Heart right ventricle (tissue), 16 donors: Measurements from ENCODE around the gene KRT13. TPM values are rescaled to one million over a fixed set of nuclear protein-coding genes. Genes with fewer than 3 reads are reported as not detected.

ENCODE experiments used
- ATAC-seq, 8 donors: fragments of 200-7000 bp; cut with Tn5 transposase; one replicate each; pipeline ENCODE4 v1.9.1; 2020; ENCODE audit warnings: mild to moderate bottlenecking in 8 of 8, moderate library complexity in 8 of 8, moderate number of reproducible peaks in 1 of 8
- DNase-seq, 2 donors: peaks; one replicate each; pipeline ENCODE4 v3.0.0-alpha.2; 2020
- H3K27ac ChIP-seq, 10 donors: fragments of 200-600 bp; sonication (generic) in 2 of 10; one replicate each; pipeline versions ENCODE4 v1.5.0 to v1.8.0; 2020 to 2022; ENCODE audit warnings: mild to moderate bottlenecking in 3 of 10
- H3K27me3 ChIP-seq, 7 donors: fragments of 200-600 bp; one replicate each; pipeline ENCODE4 v1.8.0; 2021 to 2022; ENCODE audit warnings: mild to moderate bottlenecking in 2 of 7
- H3K36me3 ChIP-seq, 9 donors: fragments of 200-600 bp; sonication (generic) in 1 of 9; one replicate each; pipeline versions ENCODE4 v1.5.0 to v1.8.0; 2020 to 2022; ENCODE audit warnings: mild to moderate bottlenecking in 2 of 9
- H3K4me1 ChIP-seq, 9 donors: fragments of 200-600 bp; sonication (generic) in 1 of 9; one replicate each; pipeline versions ENCODE4 v1.5.0 to v1.8.0; 2020 to 2022; ENCODE audit warnings: mild to moderate bottlenecking in 4 of 9
- H3K4me3 ChIP-seq, 10 donors: fragments of 200-600 bp; sonication (generic) in 2 of 10; one replicate each; pipeline versions ENCODE4 v1.5.0 to v1.8.0; 2020 to 2022; ENCODE audit warnings: mild to moderate bottlenecking in 7 of 10, moderate library complexity in 2 of 10
- H3K9me3 ChIP-seq, 11 donors: fragments of 200-600 bp in 10 of 11; sonication (generic) in 2 of 11; one replicate each; pipeline versions ENCODE4 v1.5.0 to v1.8.0; 2013 to 2022; ENCODE audit warnings: mild to moderate bottlenecking in 2 of 11, control low read depth in 1 of 11, moderate library complexity in 1 of 11
- WGBS, 2 donors: extraction: QIAGEN DNeasy Blood & Tissue Kit; methylation state at CpG; one replicate each; pipeline ENCODE4 v1.1.7; 2013; ENCODE audit warnings: inconsistent platforms in 1 of 2; 5-methylcytosine and 5-hydroxymethylcytosine counted together
- intact Hi-C, 10 donors: fragments of 100-400 bp; cut with DNase I; formaldehyde crosslinking; loops; one replicate each; pipeline versions ENCODE4 v1.11.1 to v1.14.2; 2022
- polyA plus RNA-seq, 2 donors: library from polyadenylated mRNA; stranded (reverse); fragments of 200-250 nt; gene quantifications; one replicate each; pipeline ENCODE4 v1.2.3, GENCODE V29; 2013
- total RNA-seq, 10 donors: library from RNA; stranded (reverse); fragmentation: NEBNext Ultra II Directional in 3 of 10; extraction: Animal tissue kit (Norgen Biotek cat#: 25700) in 3 of 10; gene quantifications; one replicate each; pipeline versions ENCODE4 v1.2.1 to v1.2.4, GENCODE V29; 2021 to 2023
- TF ChIP-seq, protein P1 (sequence below), 9 donors: fragments of 200-600 bp; sonication (generic) in 2 of 9; IDR thresholded peaks; one replicate each; pipeline versions ENCODE4 v1.5.0 to v1.8.0; 2021 to 2022; ENCODE audit warnings: antibody characterized with exemption in 9 of 9, mild to moderate bottlenecking in 5 of 9, moderate library complexity in 1 of 9
- donor health status: Arrhythmogenic right ventricular cardiomyopathy.
- donor health status: ischemic (EF 13 %, LVEDD 7.1; RV severe dilation, severe dysfunction).
- donor health status: healthy with polysubstance abuse.
- donor health status: DM: no; HTN: yes; CAD: no.
- donor health status: DM: no; HTN: no; CAD: no.
- donor health status: ischemic (EF 25% LVEDD 6.9; RV normal size, moderate dysfunction).
- donor health status: ischemic (EF 25% LVEDD 5.7; RV mildly dilated, moderate dysfunction).
- donor health status: healthy.
- donor health status: DM: yes; HTN: yes; CAD: no.
- donor health status: Ischemic cardiomyopathy.
- donor health status: ischemic (EF 35%, LVEDD 5.7; RV mildly dilated, moderate dysfunction).
- donor health status: nonischemic (EF 11% LVEDD 7.7; RV severe dilation, severe dysfunction).
- donor health status: DM: yes; HTN: yes; CAD: no.
- donor health status: PGD.
- donor health status: ischemic (EF 29% LVEDD 5.4; RV normal size, mild dysfunction).
- donor health status: nonischemic (EF 23%, LVEDD 6.1; RV moderate dilation, normal function).

Gene KRT13
- total and polyA plus RNA-seq, 12 donors, result 6.7 TPM; not detected in 11

DNA sequence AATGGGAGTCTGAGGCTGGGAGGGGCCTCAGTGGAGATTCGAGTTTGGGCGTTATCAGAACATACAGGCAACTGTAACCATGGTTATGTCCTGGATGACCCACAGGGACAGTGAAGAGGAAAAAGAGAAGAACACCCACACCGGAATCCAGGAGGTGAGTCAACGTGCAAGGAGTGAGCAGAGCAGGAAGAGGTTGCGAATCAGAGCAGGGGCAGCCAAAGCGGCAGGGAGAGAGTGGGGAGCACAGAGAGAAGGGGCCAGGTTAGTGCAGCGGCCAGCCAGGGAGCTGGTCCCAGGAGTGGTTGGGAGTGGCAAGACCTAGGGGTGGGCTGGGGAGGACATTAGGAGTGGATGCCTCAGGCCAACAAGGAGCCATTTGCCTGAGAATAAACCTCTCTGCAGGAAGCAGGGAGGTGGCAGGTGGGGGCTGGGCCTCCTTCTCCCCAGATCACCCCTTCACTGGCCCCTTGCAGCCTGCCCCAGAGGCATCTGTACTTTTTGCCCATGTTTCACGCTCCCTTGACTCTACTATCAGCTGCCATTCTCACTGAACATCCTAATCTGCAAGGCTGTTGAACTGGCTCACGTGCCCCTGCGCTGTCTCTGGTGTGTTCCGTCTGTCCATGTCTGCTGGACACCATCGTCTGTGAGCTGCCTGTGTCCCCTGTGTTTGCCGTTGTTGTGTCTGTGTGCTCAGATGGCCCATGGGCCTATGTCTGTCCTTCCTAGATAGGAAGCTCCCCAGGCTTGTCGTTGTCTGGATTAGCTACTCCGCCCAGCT, 5.1 kb downstream of the KRT13 start:
- TF ChIP-seq, protein P1, sequence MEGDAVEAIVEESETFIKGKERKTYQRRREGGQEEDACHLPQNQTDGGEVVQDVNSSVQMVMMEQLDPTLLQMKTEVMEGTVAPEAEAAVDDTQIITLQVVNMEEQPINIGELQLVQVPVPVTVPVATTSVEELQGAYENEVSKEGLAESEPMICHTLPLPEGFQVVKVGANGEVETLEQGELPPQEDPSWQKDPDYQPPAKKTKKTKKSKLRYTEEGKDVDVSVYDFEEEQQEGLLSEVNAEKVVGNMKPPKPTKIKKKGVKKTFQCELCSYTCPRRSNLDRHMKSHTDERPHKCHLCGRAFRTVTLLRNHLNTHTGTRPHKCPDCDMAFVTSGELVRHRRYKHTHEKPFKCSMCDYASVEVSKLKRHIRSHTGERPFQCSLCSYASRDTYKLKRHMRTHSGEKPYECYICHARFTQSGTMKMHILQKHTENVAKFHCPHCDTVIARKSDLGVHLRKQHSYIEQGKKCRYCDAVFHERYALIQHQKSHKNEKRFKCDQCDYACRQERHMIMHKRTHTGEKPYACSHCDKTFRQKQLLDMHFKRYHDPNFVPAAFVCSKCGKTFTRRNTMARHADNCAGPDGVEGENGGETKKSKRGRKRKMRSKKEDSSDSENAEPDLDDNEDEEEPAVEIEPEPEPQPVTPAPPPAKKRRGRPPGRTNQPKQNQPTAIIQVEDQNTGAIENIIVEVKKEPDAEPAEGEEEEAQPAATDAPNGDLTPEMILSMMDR (IDR thresholded peaks at IDR 0.05), result no peak
- no peaks in the 10 kb centered on the region for H3K36me3 ChIP-seq
- H3K27ac ChIP-seq, result peak overlapping the region in 1 of 10 donors; percentile 58
- H3K9me3 ChIP-seq, result no peaks in the 10 kb centered on the region
- no peak overlapping the region for H3K4me3 ChIP-seq
- DNase-seq (no peak), ATAC-seq (no peak)
- 60 to 62% methylated on average over 15 of the region's 15 CpGs for WGBS, 2 donors
- H3K27me3 ChIP-seq, result peaks cover 0 to 32% (median 16%) of the 10 kb centered on the region in 7 donors
- intact Hi-C loops, result no loop called here
- H3K4me1 ChIP-seq, result peaks cover 0 to 36% (median 0%) of the 10 kb centered on the region in 9 donors

DNA sequence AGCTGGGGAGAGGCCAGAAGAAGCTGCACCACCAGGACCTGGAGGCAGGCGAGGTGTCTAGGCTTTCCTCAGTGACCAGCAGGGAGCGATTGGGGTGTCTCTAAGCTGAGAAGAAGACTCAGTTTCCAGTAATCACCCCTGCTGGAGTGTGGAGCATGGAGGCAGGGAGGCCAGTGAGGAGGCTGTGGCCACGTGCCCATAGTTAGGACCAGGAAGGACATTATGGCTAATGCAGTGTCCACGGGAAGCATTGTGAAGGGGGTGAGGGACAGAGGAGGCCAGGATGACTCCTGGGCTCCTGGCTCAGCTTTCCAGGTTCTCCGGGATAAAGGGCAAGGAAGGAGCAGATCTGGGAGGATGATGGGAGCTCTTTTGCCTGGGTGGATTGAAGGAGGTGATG, 5.7 kb downstream of the KRT13 start:
- intact Hi-C loops, result loop anchor here in 3 of 10 donors (5.0 to 10.0 kb wide), 4 partner anchors 85 to 592 kb away; partner anchors contain the start of genes KRTAP16-1 (in 1 of the 3) and KRTAP29-1 (in 1 of the 3)
- Histone ChIP-seq H3K27me3 (peaks cover 0 to 32% (median 16%) of the 10 kb centered on the region in 7 donors), H3K27ac (peak overlapping the region in 1 of 10 donors; percentile 58), H3K36me3 (no peaks in the 10 kb centered on the region), H3K9me3 (no peaks in the 10 kb centered on the region), H3K4me1 (peaks cover 0 to 36% (median 0%) of the 10 kb centered on the region in 9 donors), H3K4me3 (no peak overlapping the region)
- TF ChIP-seq, protein P1 (IDR thresholded peaks at IDR 0.05), result no peak
- WGBS, 2 donors, result 82% methylated on average over 5 of the region's 5 CpGs
- no peak for ATAC-seq
- DNase-seq, result no peak

DNA sequence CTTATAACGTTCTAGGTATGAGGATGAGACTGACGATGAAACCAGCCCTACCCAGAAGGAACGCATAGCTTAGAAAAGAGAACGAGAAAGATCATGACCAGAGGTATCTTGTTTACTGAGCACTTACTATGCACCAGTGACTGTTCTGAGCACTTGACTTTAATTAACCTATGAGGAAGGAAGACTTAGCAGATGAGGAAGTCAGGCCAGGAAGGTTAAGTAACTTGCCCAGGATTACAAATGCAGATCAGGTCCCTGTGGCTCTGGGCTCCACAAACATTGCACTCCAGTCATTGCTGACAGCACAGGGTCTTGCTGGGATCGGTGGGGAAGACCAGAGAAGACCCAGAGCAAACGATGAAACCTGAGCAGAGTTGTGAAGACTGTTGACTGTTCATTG, 7.1 kb downstream of the KRT13 start:
- TF ChIP-seq, protein P1 (IDR thresholded peaks at IDR 0.05), result no peak
- intact Hi-C loops, result loop anchor here in 3 of 10 donors (5.0 to 10.0 kb wide), 4 partner anchors 83 to 591 kb away; partner anchors contain the start of genes KRTAP16-1 (in 1 of the 3) and KRTAP29-1 (in 1 of the 3)
- H3K4me1 ChIP-seq, result peaks cover 0 to 43% (median 0%) of the 10 kb centered on the region in 9 donors
- H3K27me3 ChIP-seq, result peaks cover 0 to 32% (median 16%) of the 10 kb centered on the region in 7 donors
- peak in 1 of 8 donors; percentile 35 for ATAC-seq
- no peaks in the 10 kb centered on the region for H3K9me3 ChIP-seq
- no peak for DNase-seq
- peak overlapping the region in 2 of 10 donors; percentile 44 to 89 for H3K27ac ChIP-seq
- 61 to 65% methylated on average over 6 of the region's 6 CpGs for WGBS, 2 donors
- no peaks in the 10 kb centered on the region for H3K36me3 ChIP-seq
- H3K4me3 ChIP-seq, result no peak overlapping the region

DNA sequence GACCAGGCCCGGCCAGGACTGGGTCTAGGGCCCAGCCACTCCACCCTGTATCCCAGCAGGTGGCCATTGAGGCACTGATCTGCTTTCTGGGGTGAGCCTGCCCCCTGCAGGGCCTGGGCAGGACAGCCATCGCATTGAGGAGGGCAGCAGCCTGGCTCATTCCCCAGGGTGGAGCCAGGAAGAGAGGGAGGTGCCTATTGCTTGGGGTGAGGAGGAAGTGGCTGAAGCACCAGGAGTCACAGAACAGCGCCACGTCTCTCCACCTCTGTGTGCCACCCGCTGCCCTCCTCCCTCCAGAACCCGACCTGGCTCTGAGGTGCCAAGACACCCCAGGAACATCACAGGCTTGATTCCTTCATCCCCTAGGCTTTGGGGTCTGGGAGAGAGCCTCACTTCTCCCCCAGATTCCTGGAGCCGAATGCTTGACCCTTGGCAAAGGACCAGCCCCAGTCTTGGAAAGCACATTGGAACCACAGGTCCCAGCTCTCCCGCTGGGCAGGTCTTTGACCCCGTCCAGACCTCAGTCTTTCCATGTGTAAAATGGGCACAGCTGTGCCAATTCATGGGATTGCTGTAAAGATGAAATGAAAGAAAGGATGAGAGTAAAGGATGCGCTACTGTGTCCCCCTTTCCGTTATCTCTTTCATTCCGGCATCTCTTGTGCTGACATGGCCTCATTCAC, 8.5 kb downstream of the KRT13 start:
- Histone ChIP-seq H3K27ac (peak overlapping the region in 1 of 10 donors; percentile 89), H3K36me3 (no peaks in the 10 kb centered on the region), H3K4me1 (peaks cover 0 to 57% (median 0%) of the 10 kb centered on the region in 9 donors), H3K9me3 (no peaks in the 10 kb centered on the region), H3K27me3 (peaks cover 0 to 32% (median 16%) of the 10 kb centered on the region in 7 donors), H3K4me3 (no peak overlapping the region)
- ATAC-seq (peak; percentile 67 to 90 (median 82)), DNase-seq (peak; percentile 48 to 61)
- intact Hi-C loops, result loop anchor here in 3 of 10 donors (5.0 to 10.0 kb wide), 4 partner anchors 82 to 590 kb away; partner anchors contain the start of genes KRTAP16-1 (in 1 of the 3) and KRTAP29-1 (in 1 of the 3)
- TF ChIP-seq, protein P1 (IDR thresholded peaks at IDR 0.05), result peak; percentile 28 to 84 (median 61)
- 50 to 54% methylated on average over 12 of the region's 12 CpGs for WGBS, 2 donors
